ENCODE measurements around the gene WHAMM. TPM values are rescaled to one million over a fixed set of nuclear protein-coding genes. Genes with fewer than 3 reads are reported as not detected.

Gene WHAMM
- polyA plus RNA-seq, 2 of the 4 experiments (the other 2 are of a cell fraction), result 5.1 to 5.6 TPM

GRCh38 chr15:82789491-82789890, 19.9 kb upstream of the WHAMM start:
- CTCF ChIA-PET, result no interaction called here
- no peak for ATAC-seq
- Histone ChIP-seq H3K4me3 (no peak overlapping the region), H3K4me1 (no peaks in the 10 kb centered on the region), H3K4me2 (no peak overlapping the region), H3K9me3 (peaks cover 3% of the 10 kb centered on the region; the same call in 2 of the 3 replicates), H3K27ac (no peak overlapping the region)
- WGBS (ENCODE audit: missing lambda C conversion rate), result 19% methylated on average over 1 of the region's 1 CpG
- no peak for FAIRE-seq
- DNase-seq (ENCODE audit: low read depth in 1 of 2, low spot score in 1 of 2), result no peak
- POLR2A ChIA-PET, result no interaction called here
- no peak for TF ChIP-seq POLR2A (IDR thresholded peaks at IDR 0.05; ENCODE audit: low read length)
- no peak for TF ChIP-seq FOXS1 (CRISPR knock-in tag; IDR thresholded peaks at IDR 0.05)
- TF ChIP-seq HOXA7 (CRISPR knock-in tag; IDR thresholded peaks at IDR 0.05), result no peak
- no peak for TF ChIP-seq REST (IDR thresholded peaks at IDR 0.05)
- no peak for TF ChIP-seq PBX3 (IDR thresholded peaks at IDR 0.05)
- no peak for TF ChIP-seq MAFK (IDR thresholded peaks at IDR 0.05; ENCODE audit: partially characterized antibody)
- TF ChIP-seq ZC3H11A (IDR thresholded peaks at IDR 0.05), result no peak
- TF ChIP-seq HOXB5 (CRISPR knock-in tag; IDR thresholded peaks at IDR 0.05), result no peak
- no peak for TF ChIP-seq GATA3 (IDR thresholded peaks at IDR 0.05; ENCODE audit: borderline replicate concordance)
- no peak for TF ChIP-seq CBX8 (IDR thresholded peaks at IDR 0.05)
- no peak for TF ChIP-seq FOSB (CRISPR knock-in tag; IDR thresholded peaks at IDR 0.05)

- Histone ChIP-seq H3K9me3 (peaks cover 3% of the 10 kb centered on the region; the same call in 2 of the 3 replicates), H3K27ac (no peak overlapping the region), H3K4me3 (no peak overlapping the region), H3K4me1 (no peaks in the 10 kb centered on the region), H3K4me2 (no peak overlapping the region)
- DNase-seq (ENCODE audit: low read depth in 1 of 2, low spot score in 1 of 2), result no peak
- CTCF ChIA-PET, result no interaction called here
- ATAC-seq, result no peak
- 67% methylated on average over 11 of the region's 11 CpGs for WGBS (ENCODE audit: missing lambda C conversion rate)
- POLR2A ChIA-PET, result no interaction called here
- FAIRE-seq, result no peak
- TF ChIP-seq HEYL (CRISPR knock-in tag; IDR thresholded peaks at IDR 0.05), result no peak
- no peak for TF ChIP-seq FOXS1 (CRISPR knock-in tag; IDR thresholded peaks at IDR 0.05)
- TF ChIP-seq ZC3H11A (IDR thresholded peaks at IDR 0.05), result no peak
- TF ChIP-seq RAD21 (conservative IDR thresholded peaks at IDR 0.05 in 1 of 2, IDR thresholded peaks at IDR 0.05 in 1 of 2), result no peak
- TF ChIP-seq RARB (CRISPR knock-in tag; IDR thresholded peaks at IDR 0.05), result no peak
- TF ChIP-seq FOSB (CRISPR knock-in tag; IDR thresholded peaks at IDR 0.05), result no peak
- no peak for TF ChIP-seq POLR2A (IDR thresholded peaks at IDR 0.05; ENCODE audit: low read length)
- no peak for TF ChIP-seq NR3C1 (IDR thresholded peaks at IDR 0.05)
- TF ChIP-seq ATOH8 (CRISPR knock-in tag; IDR thresholded peaks at IDR 0.05; ENCODE audit: low read depth), result no peak
- no peak for TF ChIP-seq REST (IDR thresholded peaks at IDR 0.05)
- TF ChIP-seq FOSL2 (IDR thresholded peaks at IDR 0.05), result no peak
- TF ChIP-seq FOSL2 (CRISPR knock-in tag; IDR thresholded peaks at IDR 0.05), result no peak
- no peak for TF ChIP-seq EHMT2 (IDR thresholded peaks at IDR 0.05; ENCODE audit: low read depth)
- no peak for TF ChIP-seq HES2 (IDR thresholded peaks at IDR 0.05)
- no peak for TF ChIP-seq JUNB (IDR thresholded peaks at IDR 0.05)
- no peak for TF ChIP-seq JUN (IDR thresholded peaks at IDR 0.05)
- no peak for TF ChIP-seq CEBPB (IDR thresholded peaks at IDR 0.05)
- TF ChIP-seq CBX2 (IDR thresholded peaks at IDR 0.05; ENCODE audit: borderline replicate concordance, low read depth), result no peak
- TF ChIP-seq BCL3 (IDR thresholded peaks at IDR 0.05), result no peak
- TF ChIP-seq CTCF (IDR thresholded peaks at IDR 0.05), result no peak
Observed at GRCh38 chr15:82790321-82790720, 19.1 kb upstream of the WHAMM start.
